Stomach (tissue), 4 donors: Measurements from ENCODE around the gene ANKRD22.

Experiments used
- CTCF ChIP-seq, 7 experiments: fragments of 450-650 bp in 4 of 7; fragments of 200-600 bp in 3 of 7; sonication (generic) in 3 of 7; IDR thresholded peaks; one replicate each; pipeline ENCODE4 v1.5.1; 2016 to 2019; ENCODE audit warnings: antibody characterized with exemption in 7 of 7, control low read depth in 2 of 7, mild to moderate bottlenecking in 1 of 7
- EP300 ChIP-seq: sonication (generic); formaldehyde crosslinking; IDR thresholded peaks from one replicate; pipeline ENCODE4 v1.6.1; 2017; ENCODE audit warnings: antibody characterized with exemption
- POLR2A ChIP-seq, 4 donors: fragments of 450-650 bp; IDR thresholded peaks; one replicate each; pipeline ENCODE4 v1.6.1; 2016; ENCODE audit warnings: antibody characterized with exemption in 4 of 4, control low read depth in 2 of 4, mild to moderate bottlenecking in 1 of 4, moderate library complexity in 1 of 4
- POLR2AphosphoS5 ChIP-seq, 3 donors: sonication (generic); formaldehyde crosslinking; IDR thresholded peaks; one replicate each; pipeline ENCODE4 v1.6.1; 2016; ENCODE audit warnings: antibody characterized with exemption in 3 of 3

GRCh38 chr10:88852327-88852726 is 683 bp upstream of the ANKRD22 start:
- TF ChIP-seq CTCF (IDR thresholded peaks at IDR 0.05) (no peak), POLR2A (IDR thresholded peaks at IDR 0.05) (no peak), POLR2AphosphoS5 (IDR thresholded peaks at IDR 0.05) (peak in 1 of 3 donors; percentile 54), EP300 (no peak)
